ENCODE results near the gene CCDC171.

- no peak for TF ChIP-seq ZNF514 (tag by site-specific recombination; IDR thresholded peaks at IDR 0.05)
- TF ChIP-seq PATZ1 (tag by site-specific recombination; IDR thresholded peaks at IDR 0.05), result no peak
- TF ChIP-seq ZNF433 (tag by site-specific recombination; IDR thresholded peaks at IDR 0.05; ENCODE audit: low read depth), result no peak
- TF ChIP-seq PRDM1 (tag by site-specific recombination; IDR thresholded peaks at IDR 0.05), result no peak
- no peak for TF ChIP-seq CTCF (tag by site-specific recombination; IDR thresholded peaks at IDR 0.05)
- TF ChIP-seq ZBTB17 (tag by site-specific recombination; IDR thresholded peaks at IDR 0.05), result no peak
- no peak for TF ChIP-seq EGR2 (tag by site-specific recombination; IDR thresholded peaks at IDR 0.05; ENCODE audit: low read depth)
- TF ChIP-seq ZNF24 (tag by site-specific recombination; IDR thresholded peaks at IDR 0.05), result no peak
- no peak for TF ChIP-seq ZNF132 (tag by site-specific recombination; IDR thresholded peaks at IDR 0.05; ENCODE audit: borderline replicate concordance)
- no peak for TF ChIP-seq ZNF211 (tag by site-specific recombination; IDR thresholded peaks at IDR 0.05; ENCODE audit: low read depth)
Observed at GRCh38 chr9:15720861-15721260, 168.0 kb downstream of the CCDC171 start.

Data from HEK293 (cell line).